A549 (cell line): ENCODE results near the gene GTF2IRD1. TPM values are rescaled to one million over a fixed set of nuclear protein-coding genes. Genes with fewer than 3 reads are reported as not detected.

Experiments used
- ATAC-seq, 2 experiments: fragments of 200-7000 bp in 1 of 2; fragments of >200 bp in 1 of 2; cut with Nextera tagmentation in 1 of 2; cut with Tn5 transposase in 1 of 2; 3 replicates each; pipeline versions ENCODE4 v1.8.0 to v1.9.1; 2018 to 2020; ENCODE audit warnings: mild to moderate bottlenecking in 1 of 2, moderate library complexity in 1 of 2
- CTCF ChIA-PET: fragments of 300-600 bp; sonication (Branson Sonifier 250); formaldehyde crosslinking; extraction: SDS; loops from one replicate; lab custom pipeline; 2021; ENCODE audit warnings: antibody characterized with exemption, inconsistent platforms; lab: Yijun Ruan, JAX
- POLR2A ChIA-PET: fragments of 350-600 bp; formaldehyde crosslinking; extraction: SDS; loops from one replicate; lab custom pipeline; 2021; ENCODE audit warnings: antibody characterized with exemption, inconsistent platforms; lab: Yijun Ruan, JAX
- DNase-seq, 2 experiments: peaks; one replicate each; pipeline versions ENCODE4 v3.0.0 to v3.0.0-alpha.2; 2011 to 2016; ENCODE audit warnings: low read depth in 1 of 2, low spot score in 1 of 2
- FAIRE-seq: peaks from 2 replicates; lab custom pipeline; 2011; peaks lifted over from hg19 to GRCh38; lab: Jason Lieb, UNC
- H3K27ac ChIP-seq, 2 experiments: fragments of >200 bp; sonication (Bioruptor Twin); formaldehyde crosslinking; 3 replicates each; pipeline ENCODE4 v1.5.1; 2016 to 2017
- H3K4me1 ChIP-seq: fragments of >200 bp; sonication (Bioruptor Twin); formaldehyde crosslinking; 3 replicates; pipeline ENCODE4 v1.6.1; 2016
- H3K4me2 ChIP-seq: fragments of >200 bp; sonication (Bioruptor Twin); formaldehyde crosslinking; 3 replicates; pipeline ENCODE4 v1.6.1; 2016
- H3K4me3 ChIP-seq: fragments of >200 bp; sonication (Bioruptor Twin); formaldehyde crosslinking; 3 replicates; pipeline ENCODE4 v1.5.1; 2016
- H3K9me3 ChIP-seq: fragments of >200 bp; sonication (Bioruptor Twin); formaldehyde crosslinking; 3 replicates; pipeline ENCODE4 v1.6.1; 2016
- ATOH8 ChIP-seq: fragments of 250-450 bp; sonication (Bioruptor Pico); IDR thresholded peaks from 2 replicates; pipeline ENCODE4 v1.5.0; 2020; ENCODE audit warnings: low read depth, mild to moderate bottlenecking, moderate library complexity
- BCL3 ChIP-seq: fragments of >200 bp; sonication (Bioruptor Twin); formaldehyde crosslinking; IDR thresholded peaks from 3 replicates; pipeline ENCODE4 v1.6.1; 2016
- E2F6 ChIP-seq: IDR thresholded peaks from 2 replicates; pipeline ENCODE4 v1.6.1; 2012; ENCODE audit warnings: low read depth, borderline replicate concordance
- EHF ChIP-seq: fragments of 250-450 bp; sonication (Bioruptor Pico); IDR thresholded peaks from 2 replicates; pipeline ENCODE4 v1.5.0; 2020; ENCODE audit warnings: mild to moderate bottlenecking
- EHMT2 ChIP-seq: fragments of 200-600 bp; sonication (generic); IDR thresholded peaks from 2 replicates; pipeline ENCODE4 v1.6.1; 2016; ENCODE audit warnings: antibody characterized with exemption, low read depth, mild to moderate bottlenecking, moderate library complexity
- EP300 ChIP-seq, 2 experiments: fragments of >200 bp; sonication (Bioruptor Twin); formaldehyde crosslinking; IDR thresholded peaks; 2 replicates in 1 of 2; 3 replicates in 1 of 2; pipeline ENCODE4 v1.6.1; 2016 to 2017
- FOSB ChIP-seq: fragments of 250-450 bp; sonication (Bioruptor Pico); IDR thresholded peaks from 2 replicates; pipeline ENCODE4 v1.5.0; 2020; ENCODE audit warnings: mild to moderate bottlenecking, moderate library complexity
- FOSL2 ChIP-seq, 2 experiments: fragments of 450-650 bp in 1 of 2; fragments of >200 bp in 1 of 2; sonication (Bioruptor Twin) in 1 of 2; formaldehyde crosslinking; IDR thresholded peaks; 2 replicates each; pipeline versions ENCODE4 v1.5.0 to v1.6.1; 2016 to 2020; ENCODE audit warnings: mild to moderate bottlenecking in 1 of 2, moderate library complexity in 1 of 2
- FOXS1 ChIP-seq: fragments of 250-450 bp; sonication (Bioruptor Pico); IDR thresholded peaks from 2 replicates; pipeline ENCODE4 v1.5.0; 2020; ENCODE audit warnings: mild to moderate bottlenecking, moderate library complexity
- HDAC2 ChIP-seq: fragments of 200-600 bp; sonication (generic); IDR thresholded peaks from 2 replicates; pipeline ENCODE4 v1.6.1; 2016
- HEYL ChIP-seq: fragments of 250-450 bp; sonication (Bioruptor Pico); IDR thresholded peaks from 2 replicates; pipeline ENCODE4 v1.8.0; 2021; ENCODE audit warnings: mild to moderate bottlenecking, moderate library complexity
- HOXA7 ChIP-seq: fragments of 250-450 bp; sonication (Bioruptor Pico); IDR thresholded peaks from 2 replicates; pipeline ENCODE4 v1.5.0; 2020; ENCODE audit warnings: mild to moderate bottlenecking, moderate library complexity
- HOXB5 ChIP-seq: fragments of 250-450 bp; sonication (Bioruptor Pico); IDR thresholded peaks from 2 replicates; pipeline ENCODE4 v1.5.0; 2020; ENCODE audit warnings: mild to moderate bottlenecking, moderate library complexity
- KDM5A ChIP-seq: fragments of 200-600 bp; sonication (generic); IDR thresholded peaks from 2 replicates; pipeline ENCODE4 v1.6.1; 2016; ENCODE audit warnings: antibody characterized with exemption, mild to moderate bottlenecking
- MAX ChIP-seq: IDR thresholded peaks from 2 replicates; pipeline ENCODE4 v1.6.1; 2012
- MAZ ChIP-seq: fragments of 150-350 bp; IDR thresholded peaks from 2 replicates; pipeline ENCODE4 v1.6.1; 2014; ENCODE audit warnings: antibody characterized with exemption, low read depth, low read length, borderline replicate concordance
- MYC ChIP-seq: IDR thresholded peaks from 2 replicates; pipeline ENCODE4 v1.6.1; 2012; ENCODE audit warnings: mild to moderate bottlenecking, inconsistent platforms, low read length, improper control_type of control experiment, borderline replicate concordance
- NPAS2 ChIP-seq: fragments of 250-450 bp; sonication (Bioruptor Pico); IDR thresholded peaks from 2 replicates; pipeline ENCODE4 v1.8.0; 2022; ENCODE audit warnings: mild to moderate bottlenecking, moderate library complexity, borderline replicate concordance
- NR3C1 ChIP-seq: fragments of >200 bp; sonication (Bioruptor Twin); formaldehyde crosslinking; IDR thresholded peaks from 3 replicates; pipeline ENCODE4 v1.6.1; 2017
- POLR2A ChIP-seq: IDR thresholded peaks from 2 replicates; pipeline ENCODE4 v1.6.1; 2012; ENCODE audit warnings: mild to moderate bottlenecking, low read length
- RAD21 ChIP-seq, 2 experiments: fragments of >200 bp in 1 of 2; sonication (Bioruptor Twin) in 1 of 2; formaldehyde crosslinking in 1 of 2; IDR thresholded peaks in 1 of 2; conservative IDR thresholded peaks in 1 of 2; 2 replicates in 1 of 2; 3 replicates in 1 of 2; pipeline ENCODE4 v1.6.1; 2012 to 2018; ENCODE audit warnings: inconsistent platforms in 1 of 2
- RCOR1 ChIP-seq: fragments of 150-350 bp; IDR thresholded peaks from 2 replicates; pipeline ENCODE4 v1.6.1; 2014; ENCODE audit warnings: antibody characterized with exemption, low read length, low read depth
- RFX5 ChIP-seq: fragments of 450-650 bp; IDR thresholded peaks from 2 replicates; pipeline ENCODE4 v1.7.1; 2014; ENCODE audit warnings: antibody characterized with exemption, mild to moderate bottlenecking, moderate library complexity
- RNF2 ChIP-seq: fragments of 200-600 bp; sonication (generic); IDR thresholded peaks from 2 replicates; pipeline ENCODE4 v1.6.1; 2016; ENCODE audit warnings: low read depth, mild to moderate bottlenecking, antibody characterized with exemption, moderate library complexity, borderline replicate concordance
- TFCP2L1 ChIP-seq: fragments of 250-450 bp; sonication (Bioruptor Pico); IDR thresholded peaks from 2 replicates; pipeline ENCODE4 v1.5.0; 2021; ENCODE audit warnings: mild to moderate bottlenecking
- TP53 ChIP-seq: fragments of 250-450 bp; sonication (Bioruptor Pico); IDR thresholded peaks from 2 replicates; pipeline ENCODE4 v1.5.0; 2021; ENCODE audit warnings: mild to moderate bottlenecking, moderate library complexity
- ZNF302 ChIP-seq: fragments of 250-450 bp; sonication (Bioruptor Pico); IDR thresholded peaks from 2 replicates; pipeline ENCODE4 v1.9.0; 2021; ENCODE audit warnings: inconsistent platforms, mild to moderate bottlenecking, moderate library complexity
- ZSCAN20 ChIP-seq: fragments of 250-450 bp; sonication (Bioruptor Pico); IDR thresholded peaks from 2 replicates; pipeline ENCODE4 v1.8.0; 2022; ENCODE audit warnings: mild to moderate bottlenecking, moderate library complexity
- WGBS: methylation state at CpG from one replicate; pipeline ENCODE4 v1.1.6; 2017; ENCODE audit errors: missing lambda C conversion rate; 5-methylcytosine and 5-hydroxymethylcytosine counted together
- polyA plus RNA-seq, 4 experiments: library from polyadenylated mRNA; depleted of rRNA in 3 of 4; stranded (reverse); fragments of >200 nt; fragmentation: RNase III in 1 of 4; extraction: RNeasy Plus Mini Kit Qiagen cat#74134 plus additional on column Dnase treatment in 1 of 4; gene quantifications; 2 replicates in 3 of 4; 3 replicates in 1 of 4; pipeline ENCODE4 v1.2.3, GENCODE V29; 2011 to 2017
- TF ChIP-seq, protein P1 (sequence below): IDR thresholded peaks from 2 replicates; pipeline ENCODE4 v1.6.1; 2012
- TF ChIP-seq, protein P2 (sequence below): fragments of 150-350 bp; IDR thresholded peaks from 2 replicates; pipeline ENCODE4 v1.6.1; 2014; ENCODE audit warnings: low read depth, mild to moderate bottlenecking, low read length

Gene GTF2IRD1
- polyA plus RNA-seq, 2 of the 4 experiments (the other 2 are of a cell fraction), result 19.9 to 20.5 TPM

- Histone ChIP-seq H3K9me3 (peaks cover 11% of the 10 kb centered on the region), H3K4me3 (no peak overlapping the region), H3K27ac (no peak overlapping the region), H3K4me2 (no peak overlapping the region), H3K4me1 (no peaks in the 10 kb centered on the region)
- FAIRE-seq (no peak), ATAC-seq (no peak), DNase-seq (no peak)
- CTCF ChIA-PET, result interaction anchor here (1.0 kb wide), 1 partner anchor 75 kb away, joined by 3 read pairs; no protein-coding TSS in a partner anchor
- POLR2A ChIA-PET, result no interaction called here
- 92% methylated on average over 6 of the region's 6 CpGs for WGBS
- no peak for TF ChIP-seq HOXA7 (CRISPR knock-in tag)
- no peak for TF ChIP-seq FOSB
- TF ChIP-seq NPAS2, result no peak
- no peak for TF ChIP-seq MAX
- no peak for TF ChIP-seq E2F6
- TF ChIP-seq TFCP2L1 (CRISPR knock-in tag), result no peak
- TF ChIP-seq RNF2, result no peak
- no peak for TF ChIP-seq NR3C1
- TF ChIP-seq ATOH8, result no peak
- TF ChIP-seq ZSCAN20 (CRISPR knock-in tag), result no peak
- TF ChIP-seq, all 56 proteins: peak for 0
These were observed 71.4 kb downstream of the GTF2IRD1 start for GRCh38 chr7:74525140-74525539.

DNA sequence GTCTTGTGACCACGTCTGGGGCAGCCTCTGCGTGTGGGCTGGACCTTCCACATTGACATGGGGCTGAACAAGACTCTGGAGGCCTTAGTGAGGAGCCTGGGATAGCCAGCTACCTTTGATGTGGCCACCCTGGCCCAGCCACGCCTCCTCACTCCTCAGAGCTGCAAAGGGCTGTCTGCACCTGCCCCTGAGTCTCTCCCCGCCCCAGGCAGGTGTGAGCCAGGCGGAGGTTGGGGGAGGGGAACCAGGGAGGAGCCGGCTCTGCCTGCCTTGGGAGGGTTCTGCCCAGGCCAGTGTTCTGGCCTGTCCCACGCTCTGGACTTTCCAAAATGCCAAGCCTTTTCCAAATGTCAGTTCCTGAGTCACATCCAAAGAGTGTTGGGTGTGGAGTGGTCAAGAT is 72.2 kb downstream of the GTF2IRD1 start:
- FAIRE-seq (no peak), ATAC-seq (no peak; a peak in 1 of 6 replicates), DNase-seq (no peak)
- CTCF ChIA-PET, result interaction anchor here (1.0 kb wide), 1 partner anchor 76 kb away, joined by 3 read pairs; no protein-coding TSS in a partner anchor
- Histone ChIP-seq H3K27ac (0 out of 6 replicates have a peak overlapping the region, but pooled peaks of 1 of the 2 experiments have one; percentile 4), H3K9me3 (peaks cover 11% of the 10 kb centered on the region), H3K4me1 (no peaks in the 10 kb centered on the region), H3K4me2 (no peak overlapping the region)
- WGBS, result 90% methylated on average over 7 of the region's 7 CpGs
- POLR2A ChIA-PET, result no interaction called here
- no peak for TF ChIP-seq BCL3
- no peak for TF ChIP-seq RFX5
- TF ChIP-seq POLR2A, result no peak
- TF ChIP-seq ATOH8, result no peak
- no peak for TF ChIP-seq RCOR1
- TF ChIP-seq MYC, result no peak
- TF ChIP-seq FOSL2 (IDR thresholded peaks at IDR 0.05), result no peak
- TF ChIP-seq FOSL2 (CRISPR knock-in tag; IDR thresholded peaks at IDR 0.05), result no peak
- TF ChIP-seq, all 56 proteins: peak for 0
- no peak overlapping the region for H3K4me3 ChIP-seq

- ChIA-PET POLR2A (no interaction called here), CTCF (interaction anchor here (1.3 to 1.6 kb wide), 2 partner anchors 39 to 78 kb away, joined by 3 to 5 read pairs; no protein-coding TSS in a partner anchor)
- no peak for DNase-seq
- TF ChIP-seq, protein P1, sequence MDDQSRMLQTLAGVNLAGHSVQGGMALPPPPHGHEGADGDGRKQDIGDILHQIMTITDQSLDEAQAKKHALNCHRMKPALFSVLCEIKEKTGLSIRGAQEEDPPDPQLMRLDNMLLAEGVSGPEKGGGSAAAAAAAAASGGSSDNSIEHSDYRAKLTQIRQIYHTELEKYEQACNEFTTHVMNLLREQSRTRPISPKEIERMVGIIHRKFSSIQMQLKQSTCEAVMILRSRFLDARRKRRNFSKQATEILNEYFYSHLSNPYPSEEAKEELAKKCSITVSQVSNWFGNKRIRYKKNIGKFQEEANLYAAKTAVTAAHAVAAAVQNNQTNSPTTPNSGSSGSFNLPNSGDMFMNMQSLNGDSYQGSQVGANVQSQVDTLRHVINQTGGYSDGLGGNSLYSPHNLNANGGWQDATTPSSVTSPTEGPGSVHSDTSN, result no peak
- TF ChIP-seq HOXB5 (CRISPR knock-in tag) (no peak), RAD21 (conservative IDR thresholded peaks at IDR 0.05 in 1 of 2, IDR thresholded peaks at IDR 0.05 in 1 of 2) (no peak), HDAC2 (no peak), TFCP2L1 (CRISPR knock-in tag) (no peak), TP53 (CRISPR knock-in tag) (no peak), EHMT2 (no peak), NR3C1 (no peak), EHF (CRISPR knock-in tag) (no peak), RNF2 (no peak), HEYL (CRISPR knock-in tag) (no peak), ZNF302 (no peak), EP300 (IDR thresholded peaks at IDR 0.05) (no peak), MYC (no peak), FOXS1 (CRISPR knock-in tag) (no peak), KDM5A (no peak), MAZ (no peak)
- TF ChIP-seq, protein P2, sequence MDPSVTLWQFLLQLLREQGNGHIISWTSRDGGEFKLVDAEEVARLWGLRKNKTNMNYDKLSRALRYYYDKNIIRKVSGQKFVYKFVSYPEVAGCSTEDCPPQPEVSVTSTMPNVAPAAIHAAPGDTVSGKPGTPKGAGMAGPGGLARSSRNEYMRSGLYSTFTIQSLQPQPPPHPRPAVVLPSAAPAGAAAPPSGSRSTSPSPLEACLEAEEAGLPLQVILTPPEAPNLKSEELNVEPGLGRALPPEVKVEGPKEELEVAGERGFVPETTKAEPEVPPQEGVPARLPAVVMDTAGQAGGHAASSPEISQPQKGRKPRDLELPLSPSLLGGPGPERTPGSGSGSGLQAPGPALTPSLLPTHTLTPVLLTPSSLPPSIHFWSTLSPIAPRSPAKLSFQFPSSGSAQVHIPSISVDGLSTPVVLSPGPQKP, result no peak
- TF ChIP-seq, all 56 proteins: peak for 0
- H3K4me2 ChIP-seq, result no peak overlapping the region
- H3K4me1 ChIP-seq, result no peaks in the 10 kb centered on the region
- H3K4me3 ChIP-seq, result no peak overlapping the region
- H3K9me3 ChIP-seq, result peaks cover 2% of the 10 kb centered on the region
- WGBS, result over 99% methylated on average over 8 of the region's 8 CpGs
- no peak overlapping the region for H3K27ac ChIP-seq
- FAIRE-seq (no peak), ATAC-seq (no peak; a peak in 1 of 6 replicates)
These were observed 73.1 kb downstream of the GTF2IRD1 start for GRCh38 chr7:74526780-74527179.
